Upper lobe of right lung (tissue), 1 donor: ENCODE results near the gene SFSWAP. TPM values are rescaled to one million over a fixed set of nuclear protein-coding genes. Genes with fewer than 3 reads are reported as not detected.
A peak's percentile ranks its signal among the peaks of the same experiment; 100 is the strongest.

ENCODE experiments used
- ATAC-seq: fragments of 200-7000 bp; cut with Tn5 transposase; one replicate; pipeline ENCODE4 v1.9.1; 2020; ENCODE audit warnings: mild to moderate bottlenecking, moderate library complexity
- DNase-seq: peaks from one replicate; pipeline ENCODE4 v3.0.0-alpha.2; 2020
- H3K27ac ChIP-seq: fragments of 200-600 bp; one replicate; pipeline ENCODE4 v1.8.0; 2022
- H3K27me3 ChIP-seq: fragments of 200-600 bp; one replicate; pipeline ENCODE4 v1.8.0; 2022; ENCODE audit warnings: mild to moderate bottlenecking
- H3K36me3 ChIP-seq: fragments of 200-600 bp; one replicate; pipeline ENCODE4 v1.8.0; 2022
- H3K4me1 ChIP-seq: fragments of 200-600 bp; one replicate; pipeline ENCODE4 v1.8.0; 2022
- H3K4me3 ChIP-seq: fragments of 200-600 bp; one replicate; pipeline ENCODE4 v1.8.0; 2022; ENCODE audit warnings: mild to moderate bottlenecking
- H3K9me3 ChIP-seq: fragments of 200-600 bp; one replicate; pipeline ENCODE4 v1.8.0; 2022
- CTCF ChIP-seq: fragments of 200-600 bp; IDR thresholded peaks from one replicate; pipeline ENCODE4 v1.8.0; 2022; ENCODE audit warnings: antibody characterized with exemption
- intact Hi-C: fragments of 100-400 bp; cut with DNase I; formaldehyde crosslinking; loops from one replicate; pipeline ENCODE4 v1.11.0; 2022
- total RNA-seq: library from RNA; stranded (reverse); fragmentation: NEBNext Ultra II Directional; extraction: Animal tissue kit (Norgen Biotek cat#: 25700); gene quantifications from one replicate; pipeline ENCODE4 v1.2.1, GENCODE V29; 2021
- donor health status: DM: no; HTN: yes; CAD: no; lungs with severe emphysema.

The SFSWAP gene
- total RNA-seq, 1 donor from 2014 or later, result 51.2 TPM

GRCh38 chr12:131833896-131834641, 123.2 kb downstream of the SFSWAP start:
- DNase-seq (no peak), ATAC-seq (no peak)
- peaks cover 37% of the 10 kb centered on the region for H3K27me3 ChIP-seq
- no peak for TF ChIP-seq CTCF
- no peak overlapping the region for H3K27ac ChIP-seq
- intact Hi-C loops, result no loop called here
- H3K9me3 ChIP-seq, result no peaks in the 10 kb centered on the region
- H3K4me3 ChIP-seq, result no peak overlapping the region
- no peaks in the 10 kb centered on the region for H3K36me3 ChIP-seq
- peaks cover 19% of the 10 kb centered on the region for H3K4me1 ChIP-seq

GRCh38 chr12:131834798-131835615, 124.1 kb downstream of the SFSWAP start:
- intact Hi-C loops, result no loop called here
- Histone ChIP-seq H3K4me1 (peaks cover 9% of the 10 kb centered on the region), H3K36me3 (no peaks in the 10 kb centered on the region), H3K27me3 (peaks cover 27% of the 10 kb centered on the region), H3K4me3 (no peak overlapping the region), H3K9me3 (no peaks in the 10 kb centered on the region), H3K27ac (no peak overlapping the region)
- DNase-seq, result no peak
- no peak for TF ChIP-seq CTCF
- ATAC-seq, result no peak

- Histone ChIP-seq H3K4me3 (no peak overlapping the region), H3K4me1 (peaks cover 4% of the 10 kb centered on the region), H3K27ac (no peak overlapping the region), H3K27me3 (peaks cover 26% of the 10 kb centered on the region), H3K9me3 (no peaks in the 10 kb centered on the region), H3K36me3 (no peaks in the 10 kb centered on the region)
- intact Hi-C loops, result no loop called here
- DNase-seq, result no peak
- no peak for TF ChIP-seq CTCF
- ATAC-seq, result no peak
Measured at GRCh38 chr12:131835616-131836171, 124.8 kb downstream of the SFSWAP start.

- intact Hi-C loops, result no loop called here
- H3K27me3 ChIP-seq, result peaks cover 26% of the 10 kb centered on the region
- no peaks in the 10 kb centered on the region for H3K36me3 ChIP-seq
- H3K9me3 ChIP-seq, result no peaks in the 10 kb centered on the region
- ATAC-seq (no peak), DNase-seq (no peak)
- no peak overlapping the region for H3K4me3 ChIP-seq
- H3K4me1 ChIP-seq, result no peaks in the 10 kb centered on the region
- H3K27ac ChIP-seq, result no peak overlapping the region
- peak; percentile 29 for TF ChIP-seq CTCF
Measured at GRCh38 chr12:131836193-131836592, 125.3 kb downstream of the SFSWAP start.

- DNase-seq (no peak), ATAC-seq (no peak)
- no peaks in the 10 kb centered on the region for H3K4me1 ChIP-seq
- TF ChIP-seq CTCF, result no peak
- no peak overlapping the region for H3K4me3 ChIP-seq
- no peaks in the 10 kb centered on the region for H3K36me3 ChIP-seq
- intact Hi-C loops, result no loop called here
- H3K27me3 ChIP-seq, result peaks cover 26% of the 10 kb centered on the region
- no peak overlapping the region for H3K27ac ChIP-seq
- H3K9me3 ChIP-seq, result no peaks in the 10 kb centered on the region
Measured at GRCh38 chr12:131836714-131837397, 126.0 kb downstream of the SFSWAP start.
